Endothelial cell of umbilical vein (primary cell): ENCODE data around the gene RGS7. TPM values are rescaled to one million over a fixed set of nuclear protein-coding genes. Genes with fewer than 3 reads are reported as not detected.

ENCODE experiments used
- BruUV-seq: library from RNA; stranded (reverse); fragments of 400-500 nt; replicated peaks from 2 replicates; lab custom pipeline; 2021; lab: Mats Ljungman, UMichigan
- CTCF ChIA-PET: fragments of 300-600, 350-600 bp; sonication (Branson Sonifier 250); formaldehyde crosslinking; loops from one replicate; lab custom pipeline; 2021; ENCODE audit warnings: antibody characterized with exemption, inconsistent platforms; lab: Charles Lee
- POLR2A ChIA-PET: fragments of 300-600, 350-600 bp; sonication (Branson Sonifier 250); formaldehyde crosslinking; loops from one replicate; lab custom pipeline; 2021; ENCODE audit warnings: antibody characterized with exemption, inconsistent platforms; lab: Charles Lee
- DNase-seq: peaks from one replicate; pipeline ENCODE4 v3.0.0-alpha.2; 2011; ENCODE audit warnings: low read depth, low spot score
- FAIRE-seq: peaks from 2 replicates; lab custom pipeline; 2011; peaks lifted over from hg19 to GRCh38; lab: Jason Lieb, UNC
- H2AFZ ChIP-seq: 2 replicates; pipeline ENCODE4 v1.6.0; 2012; ENCODE audit warnings: low read depth, low read length, control low read depth, inconsistent platforms
- H3K27ac ChIP-seq: 2 replicates; pipeline ENCODE4 v1.5.1; 2011; ENCODE audit warnings: low read depth, mild to moderate bottlenecking, control low read depth, low read length, moderate library complexity; ENCODE audit not compliant: insufficient read depth
- H3K27me3 ChIP-seq, 2 experiments: 2 replicates each; pipeline versions ENCODE4 v1.6.0 to v1.6.1; 2011; ENCODE audit warnings: low read length in 2 of 2, mixed read lengths in 1 of 2; ENCODE audit not compliant: control insufficient read depth in 2 of 2, insufficient read depth in 2 of 2
- H3K36me3 ChIP-seq, 2 experiments: 2 replicates in 1 of 2; 3 replicates in 1 of 2; pipeline ENCODE4 v1.5.1; 2011; ENCODE audit warnings: low read length in 2 of 2, mild to moderate bottlenecking in 1 of 2, moderate library complexity in 1 of 2; ENCODE audit not compliant: control insufficient read depth in 2 of 2, insufficient read depth in 2 of 2; ENCODE audit errors: extremely low read depth in 1 of 2
- H3K4me1 ChIP-seq: 3 replicates; pipeline ENCODE4 v1.5.1; 2011; ENCODE audit warnings: mild to moderate bottlenecking, low read length; ENCODE audit not compliant: control insufficient read depth, insufficient read depth; ENCODE audit errors: extremely low read depth
- H3K4me2 ChIP-seq: 2 replicates; pipeline ENCODE4 v1.6.1; 2011; ENCODE audit warnings: low read length, control low read depth, mixed read lengths; ENCODE audit not compliant: insufficient read depth
- H3K4me3 ChIP-seq, 3 experiments: fragments of 200-600 bp in 1 of 3; sonication (generic), shearing (Covaris generic) in 1 of 3; replicated peaks in 1 of 3; 2 replicates each; pipeline ENCODE4 v1.5.1; 2011 to 2016; ENCODE audit warnings: control low read depth in 3 of 3, low read length in 3 of 3, mild to moderate bottlenecking in 2 of 3, inconsistent platforms in 1 of 3, low read depth in 1 of 3, moderate library complexity in 1 of 3; ENCODE audit not compliant: insufficient read depth in 1 of 3
- H3K79me2 ChIP-seq: 2 replicates; pipeline ENCODE4 v1.6.0; 2012; ENCODE audit warnings: low read length, inconsistent platforms; ENCODE audit not compliant: control insufficient read depth, insufficient read depth
- H3K9ac ChIP-seq: replicated peaks from 2 replicates; pipeline ENCODE3; 2011; ENCODE audit warnings: low read length, control low read depth; ENCODE audit not compliant: insufficient read depth; ENCODE audit errors: extremely low read depth
- H3K9me1 ChIP-seq: replicated peaks from 3 replicates; pipeline ENCODE4 v1.6.0; 2011; ENCODE audit warnings: mild to moderate bottlenecking, low read length; ENCODE audit not compliant: control insufficient read depth, insufficient read depth; ENCODE audit errors: extremely low read depth
- H3K9me3 ChIP-seq: replicated peaks from 2 replicates; pipeline ENCODE4 v1.5.1; 2012; ENCODE audit warnings: low read length, inconsistent platforms; ENCODE audit not compliant: control insufficient read depth, insufficient read depth
- H4K20me1 ChIP-seq: replicated peaks from 2 replicates; pipeline ENCODE3; 2011; ENCODE audit warnings: mild to moderate bottlenecking, low read length; ENCODE audit not compliant: control insufficient read depth, insufficient read depth; ENCODE audit errors: extremely low read depth
- EZH2 ChIP-seq: IDR thresholded peaks from 2 replicates; pipeline ENCODE4 v1.6.1; 2012; ENCODE audit warnings: borderline replicate concordance, low read depth, mild to moderate bottlenecking, moderate library complexity, low read length, inconsistent platforms; ENCODE audit not compliant: severe bottlenecking
- FOS ChIP-seq: IDR thresholded peaks from 2 replicates; pipeline ENCODE4 v1.6.1; 2011; ENCODE audit warnings: mild to moderate bottlenecking, low read length, moderate library complexity, borderline replicate concordance; ENCODE audit not compliant: insufficient read depth
- GATA2 ChIP-seq: IDR thresholded peaks from 2 replicates; pipeline ENCODE4 v1.7.0; 2011; ENCODE audit warnings: low read depth, mild to moderate bottlenecking, moderate library complexity, mixed read lengths, low read length; ENCODE audit not compliant: insufficient read length, insufficient read depth
- JUN ChIP-seq: IDR thresholded peaks from 2 replicates; pipeline ENCODE4 v1.6.1; 2011; ENCODE audit warnings: borderline replicate concordance, low read depth; ENCODE audit not compliant: insufficient read length, insufficient read depth
- MYC ChIP-seq: IDR thresholded peaks from one replicate; pipeline ENCODE4 v1.6.1; 2011; ENCODE audit warnings: mild to moderate bottlenecking, low read depth, low read length
- POLR2A ChIP-seq: IDR thresholded peaks from 2 replicates; pipeline ENCODE4 v1.6.1; 2012; ENCODE audit warnings: low read depth, mild to moderate bottlenecking, control low read depth, low read length
- POLR2AphosphoS5 ChIP-seq: IDR thresholded peaks from 2 replicates; pipeline ENCODE4 v1.6.1; 2012; ENCODE audit warnings: low read depth, mild to moderate bottlenecking, control low read depth, low read length, moderate library complexity; ENCODE audit not compliant: insufficient read depth
- dilution Hi-C: fragments of 300-500 bp; cut with MboI; formaldehyde crosslinking; loops from one replicate; pipeline ENCODE4 v1.15.0; 2019; ENCODE audit warnings: low sequenced_read_pairs; ENCODE audit not compliant: extremely low pct_ligation_motif_present
- intact Hi-C: fragments of 100-400 bp; cut with micrococcal nuclease; formaldehyde crosslinking; loops from one replicate; pipeline ENCODE4 v1.10.0; 2022
- polyA plus RNA-seq, 4 experiments: library from polyadenylated mRNA; depleted of rRNA in 3 of 4; stranded (reverse) in 3 of 4; unstranded in 1 of 4; fragments of >200 nt; gene quantifications; 2 replicates each; pipeline versions ENCODE4 v1.2.1 to v1.2.3, GENCODE V29; 2011 to 2012; ENCODE audit warnings: missing spikeins in 1 of 4
- total RNA-seq: library from RNA; stranded (reverse); gene quantifications from 2 replicates; pipeline ENCODE4 v1.2.3, GENCODE V29; 2021
- TF ChIP-seq, protein P1 (sequence below), 2 donors: IDR thresholded peaks; 1 replicate in 1 of 2; 2 replicates in 1 of 2; pipeline ENCODE4 v1.5.1; 2011; ENCODE audit warnings: low read length in 2 of 2, mild to moderate bottlenecking in 2 of 2, moderate library complexity in 2 of 2, control low read depth in 1 of 2, inconsistent platforms in 1 of 2, low read depth in 1 of 2; ENCODE audit not compliant: insufficient read depth in 1 of 2; ENCODE audit errors: extremely low read depth in 1 of 2
- TF ChIP-seq, protein P2 (sequence below): IDR thresholded peaks from 2 replicates; pipeline ENCODE4 v1.6.1; 2011; ENCODE audit not compliant: insufficient read depth, insufficient read length

The RGS7 gene
- total and polyA plus RNA-seq, 2 donors (not counting 3 experiments of a cell fraction or from before 2014, with no cell fraction given) = 0.43 to 0.44 TPM

DNA sequence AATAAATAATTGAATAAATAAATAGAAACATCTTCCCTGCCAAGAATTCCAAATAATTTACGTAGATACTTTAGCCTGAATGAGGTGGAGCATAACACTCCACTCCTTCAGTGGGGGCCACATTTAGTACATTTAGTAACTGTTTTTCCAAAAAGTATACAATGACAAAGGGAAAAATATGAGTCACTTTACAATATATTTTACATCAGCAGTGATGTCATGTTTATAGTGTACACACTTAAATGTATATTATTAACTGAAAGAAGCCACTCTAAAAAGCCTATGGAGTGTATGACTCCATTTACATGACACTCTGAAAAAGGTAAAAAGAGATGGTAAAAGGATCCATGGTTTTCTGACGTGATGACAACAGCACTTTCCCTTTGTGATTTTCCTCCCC, 400.6 kb downstream of the RGS7 start:
- Histone ChIP-seq H2AFZ (no peak overlapping the region), H3K36me3 (no peaks in the 10 kb centered on the region), H4K20me1 (no peaks in the 10 kb centered on the region), H3K9me3 (no peaks in the 10 kb centered on the region), H3K4me3 (no peak overlapping the region), H3K27me3 (no peaks in the 10 kb centered on the region), H3K4me1 (no peaks in the 10 kb centered on the region), H3K79me2 (no peaks in the 10 kb centered on the region), H3K4me2 (no peak overlapping the region), H3K9me1 (no peaks in the 10 kb centered on the region), H3K27ac (no peak overlapping the region), H3K9ac (no peak overlapping the region)
- no TSS peak for BruUV-seq
- POLR2A ChIA-PET = no interaction called here
- no peak for DNase-seq
- TF ChIP-seq POLR2AphosphoS5 = no peak
- TF ChIP-seq, protein P1, sequence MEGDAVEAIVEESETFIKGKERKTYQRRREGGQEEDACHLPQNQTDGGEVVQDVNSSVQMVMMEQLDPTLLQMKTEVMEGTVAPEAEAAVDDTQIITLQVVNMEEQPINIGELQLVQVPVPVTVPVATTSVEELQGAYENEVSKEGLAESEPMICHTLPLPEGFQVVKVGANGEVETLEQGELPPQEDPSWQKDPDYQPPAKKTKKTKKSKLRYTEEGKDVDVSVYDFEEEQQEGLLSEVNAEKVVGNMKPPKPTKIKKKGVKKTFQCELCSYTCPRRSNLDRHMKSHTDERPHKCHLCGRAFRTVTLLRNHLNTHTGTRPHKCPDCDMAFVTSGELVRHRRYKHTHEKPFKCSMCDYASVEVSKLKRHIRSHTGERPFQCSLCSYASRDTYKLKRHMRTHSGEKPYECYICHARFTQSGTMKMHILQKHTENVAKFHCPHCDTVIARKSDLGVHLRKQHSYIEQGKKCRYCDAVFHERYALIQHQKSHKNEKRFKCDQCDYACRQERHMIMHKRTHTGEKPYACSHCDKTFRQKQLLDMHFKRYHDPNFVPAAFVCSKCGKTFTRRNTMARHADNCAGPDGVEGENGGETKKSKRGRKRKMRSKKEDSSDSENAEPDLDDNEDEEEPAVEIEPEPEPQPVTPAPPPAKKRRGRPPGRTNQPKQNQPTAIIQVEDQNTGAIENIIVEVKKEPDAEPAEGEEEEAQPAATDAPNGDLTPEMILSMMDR (IDR thresholded peaks at IDR 0.05; ENCODE audit: extremely low read depth in 1 of 2, insufficient read depth in 1 of 2, low read depth in 1 of 2, low read length in 2 of 2) = no peak
- no peak for TF ChIP-seq EZH2
- TF ChIP-seq GATA2 = no peak
- TF ChIP-seq JUN = no peak
- no peak for TF ChIP-seq POLR2A
- no peak for TF ChIP-seq MYC
- TF ChIP-seq, protein P2, sequence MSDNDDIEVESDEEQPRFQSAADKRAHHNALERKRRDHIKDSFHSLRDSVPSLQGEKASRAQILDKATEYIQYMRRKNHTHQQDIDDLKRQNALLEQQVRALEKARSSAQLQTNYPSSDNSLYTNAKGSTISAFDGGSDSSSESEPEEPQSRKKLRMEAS = no peak
- TF ChIP-seq FOS = no peak
- dilution Hi-C loops (no loop called here), intact Hi-C loops (no loop called here)
- no peak for FAIRE-seq
- CTCF ChIA-PET = no interaction called here
